CD4-positive, alpha-beta T cell treated with Interleukin-6 for 4 hours (primary cell): ENCODE results near the gene DEFB108B.
"Not testable (repeated sequence)": the region's sequence is repeated elsewhere in the genome, so short reads cannot be mapped to it uniquely, and the experiment has no call there.

Experiments used
- DNase-seq: peaks from one replicate; pipeline ENCODE4 v3.0.0-alpha.2; 2020; ENCODE audit warnings: mixed read lengths

DEFB108B gene

DNA sequence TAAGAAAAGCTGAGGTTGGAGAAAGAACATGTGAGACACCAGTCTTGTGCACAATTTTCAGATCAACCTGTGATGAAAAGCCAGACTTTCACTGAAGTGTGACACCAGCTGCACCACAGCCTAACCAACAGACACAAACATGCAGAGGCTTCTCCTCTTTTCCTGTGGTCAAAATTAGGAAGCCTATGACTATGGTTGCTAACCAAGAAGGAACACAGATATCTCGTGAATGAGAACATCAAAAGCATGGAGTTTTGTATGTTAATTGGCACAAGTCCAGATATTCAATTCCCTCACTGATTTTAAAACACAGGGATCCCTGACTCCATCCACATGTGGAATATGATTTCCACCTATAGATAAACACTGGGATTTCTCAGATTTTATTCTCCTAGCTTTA is 11.5 kb upstream of the DEFB108B start:
- not testable (repeated sequence) for DNase-seq

DNA sequence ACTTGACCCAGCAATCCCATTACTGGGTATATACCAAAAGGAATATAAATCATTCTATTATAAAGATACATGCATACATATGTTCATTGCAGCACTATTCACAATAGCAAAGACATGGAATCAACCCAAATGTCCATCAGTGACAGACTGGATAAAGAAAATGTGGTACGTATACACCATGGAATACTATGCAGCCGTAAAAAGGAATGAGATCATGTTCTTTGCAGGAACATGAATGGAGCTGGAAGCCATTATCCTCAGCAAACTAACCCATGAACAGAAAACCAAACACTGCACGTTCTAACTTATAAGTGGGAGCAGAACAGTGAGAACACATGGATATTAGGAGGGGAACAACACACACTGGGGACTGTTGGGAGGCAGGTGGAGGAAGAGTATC is 3.8 kb upstream of the DEFB108B start:
- not testable (repeated sequence) for DNase-seq

DNA sequence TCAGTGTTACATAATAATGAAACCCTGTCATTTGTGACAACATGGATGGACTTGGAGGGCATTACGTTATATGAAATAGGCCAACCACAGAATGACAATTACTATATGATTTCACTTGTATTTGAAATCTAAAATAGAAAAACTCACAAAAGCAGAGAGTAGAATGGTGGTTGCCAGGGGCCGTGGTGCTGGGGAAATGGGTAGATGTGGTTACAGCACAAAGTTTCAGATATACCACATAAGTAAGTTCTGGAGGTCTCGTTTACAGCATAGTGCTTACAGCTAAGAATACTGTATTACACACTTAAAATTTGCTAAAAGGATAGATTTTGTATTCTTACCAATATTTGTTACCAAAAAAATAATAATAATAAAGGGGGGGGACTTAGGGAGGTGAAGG is 3.3 kb upstream of the DEFB108B start:
- DNase-seq = not testable (repeated sequence)

DNA sequence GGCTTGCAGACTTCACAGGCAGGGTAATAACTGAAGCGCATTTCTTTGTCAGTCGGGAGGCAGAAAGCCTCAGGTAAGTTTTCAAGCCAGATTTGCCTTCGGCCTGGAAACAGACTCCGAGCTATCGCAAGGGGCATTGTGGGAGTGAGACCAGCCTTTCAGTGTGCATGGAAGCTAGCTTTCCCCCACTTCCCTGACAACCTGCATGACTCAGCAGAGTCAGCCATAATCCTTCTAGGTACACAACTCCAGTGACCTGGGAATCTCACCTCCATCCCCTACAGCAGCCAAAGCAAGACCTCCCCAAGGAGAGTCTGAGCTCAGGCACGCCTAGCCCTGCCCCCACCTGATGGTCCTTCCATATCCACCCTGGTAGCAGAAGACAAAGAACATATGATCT is 9.7 kb downstream of the DEFB108B start:
- not testable (repeated sequence) for DNase-seq

DNA sequence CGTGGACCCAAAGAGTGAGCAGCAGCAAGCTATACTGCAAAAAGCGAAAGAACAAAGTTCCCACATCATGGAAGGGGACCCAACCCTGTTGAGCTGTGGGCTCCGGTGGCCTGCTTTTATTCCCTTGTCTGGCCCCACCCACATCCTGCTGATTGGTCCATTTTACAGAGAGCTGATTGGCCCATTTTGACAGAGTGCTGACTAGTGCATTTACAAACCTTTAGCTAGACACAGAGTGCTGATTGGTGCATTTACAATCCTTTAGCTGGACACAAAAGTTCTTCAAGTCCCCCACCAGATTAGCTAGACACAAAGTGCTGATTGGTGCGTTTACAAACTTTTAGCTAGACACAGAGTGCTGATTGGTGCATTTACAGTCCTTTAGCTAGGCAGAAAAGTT is 10.4 kb downstream of the DEFB108B start:
- DNase-seq = not testable (repeated sequence)

DNA sequence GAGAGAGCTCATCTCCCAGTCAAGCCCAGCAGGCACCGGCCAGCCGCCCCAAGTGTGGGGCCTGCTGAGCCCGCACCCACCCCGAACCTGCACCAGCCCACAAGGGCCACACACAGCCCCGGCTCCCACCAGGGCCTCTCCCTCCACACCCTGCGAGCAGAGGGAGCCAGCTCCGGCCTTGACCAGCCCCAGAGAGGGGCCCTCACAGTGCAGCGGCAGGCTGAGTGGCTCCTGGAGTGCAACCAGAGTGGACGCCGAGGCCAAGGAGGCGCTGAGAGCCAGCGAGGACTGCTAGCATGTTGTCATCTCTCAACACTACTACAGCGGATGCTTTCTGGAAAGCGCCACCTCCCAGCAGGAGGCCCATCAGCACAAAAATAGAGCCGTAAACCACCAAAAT is 10.9 kb downstream of the DEFB108B start:
- no peak for DNase-seq

DNA sequence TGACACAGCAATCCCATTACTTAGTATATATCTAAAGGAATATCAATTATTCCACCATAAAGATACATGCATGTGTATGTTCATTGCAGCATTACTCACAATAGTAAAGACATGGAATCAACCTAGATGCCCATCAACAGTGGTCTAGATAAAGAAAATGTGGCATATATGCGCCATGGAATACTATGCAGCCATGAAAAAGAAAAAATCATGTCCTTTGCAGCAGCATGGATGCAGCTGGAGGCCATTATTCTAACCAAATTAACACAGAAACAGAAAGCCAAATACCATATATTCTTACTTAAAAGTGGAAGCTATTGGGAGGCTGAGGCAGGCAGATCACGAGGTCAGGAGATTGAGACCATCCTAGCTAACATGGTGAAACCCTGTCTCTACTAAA is 20.9 kb downstream of the DEFB108B start:
- DNase-seq = not testable (repeated sequence)

- DNase-seq = not testable (repeated sequence)
Observed at GRCh38 chr11:71855880-71856279, 22.9 kb downstream of the DEFB108B start.

- not testable (repeated sequence) for DNase-seq
Observed at GRCh38 chr11:71860835-71861234, 27.8 kb downstream of the DEFB108B start.

DNA sequence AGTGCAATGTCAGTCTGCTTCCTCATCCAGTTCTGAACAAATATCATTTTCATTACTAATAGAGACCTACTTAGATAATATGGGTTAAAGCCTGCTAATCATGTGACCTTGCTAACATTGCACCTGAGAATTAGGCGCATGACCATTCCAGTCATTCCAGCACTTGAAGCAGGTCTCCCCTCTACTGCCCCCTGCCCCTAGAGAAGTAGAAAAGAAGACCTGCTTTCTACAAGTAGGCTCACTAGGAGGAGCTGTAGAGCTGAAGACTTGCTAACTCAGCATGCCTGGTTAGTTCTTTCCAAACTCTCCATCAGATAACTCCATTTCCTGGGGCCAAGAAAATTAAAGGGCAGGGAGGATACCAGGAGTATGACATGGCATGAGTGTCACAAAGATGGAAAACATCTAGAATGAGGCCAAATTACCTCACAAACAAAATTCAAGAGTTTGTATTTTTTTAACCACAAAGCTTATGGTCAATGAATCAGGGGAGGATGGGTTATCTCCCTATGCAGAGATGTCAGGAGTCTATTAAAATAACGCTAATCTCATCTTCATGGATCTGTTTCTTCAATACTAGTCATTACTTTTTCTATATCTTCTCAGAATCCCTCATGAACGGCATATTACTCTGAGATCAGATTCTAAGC is 31.1 kb downstream of the DEFB108B start:
- peak; percentile 14 for DNase-seq

DNA sequence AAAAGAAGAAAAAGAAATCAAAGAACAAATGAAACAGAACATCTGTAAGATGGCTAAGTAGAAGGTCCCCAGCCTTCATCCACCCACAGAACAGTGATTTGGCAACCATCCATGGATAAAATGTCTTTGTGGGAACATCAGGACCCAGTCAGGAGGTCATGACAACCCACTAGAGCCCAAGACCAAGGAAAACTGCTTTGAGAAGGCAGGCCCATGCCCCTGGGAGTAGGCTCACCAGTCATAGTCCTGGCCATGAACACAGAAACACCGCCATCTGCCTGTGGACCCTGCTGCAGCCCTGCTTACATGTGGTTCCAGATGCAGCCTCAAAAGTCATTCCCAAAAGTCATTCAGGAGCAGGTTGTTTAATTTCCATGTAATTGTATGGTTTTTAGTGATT is 34.2 kb downstream of the DEFB108B start:
- DNase-seq = not testable (repeated sequence)

- not testable (repeated sequence) for DNase-seq
Observed at GRCh38 chr11:71869931-71870330, 36.9 kb downstream of the DEFB108B start.

DNA sequence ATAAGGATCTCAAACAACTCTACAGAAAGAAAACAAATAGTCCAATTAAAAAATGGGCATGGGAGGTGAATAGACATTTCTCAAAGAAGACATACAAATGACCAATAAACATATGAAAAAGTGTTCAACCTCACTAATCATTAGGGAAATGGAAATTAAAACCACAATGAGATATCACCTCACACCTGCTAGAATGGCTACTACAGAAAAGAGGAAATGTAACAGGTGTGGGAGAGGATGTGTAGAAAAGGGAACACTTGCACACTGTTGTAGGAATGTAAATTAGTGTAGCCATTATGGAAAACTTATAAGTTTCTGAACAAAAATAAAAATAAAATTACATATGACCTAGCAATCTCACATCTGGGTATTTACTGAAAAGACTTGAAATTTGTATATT is 37.7 kb downstream of the DEFB108B start:
- DNase-seq = not testable (repeated sequence)

GRCh38 chr11:71876262-71876661 is 43.3 kb downstream of the DEFB108B start:
- not testable (repeated sequence) for DNase-seq

DNA sequence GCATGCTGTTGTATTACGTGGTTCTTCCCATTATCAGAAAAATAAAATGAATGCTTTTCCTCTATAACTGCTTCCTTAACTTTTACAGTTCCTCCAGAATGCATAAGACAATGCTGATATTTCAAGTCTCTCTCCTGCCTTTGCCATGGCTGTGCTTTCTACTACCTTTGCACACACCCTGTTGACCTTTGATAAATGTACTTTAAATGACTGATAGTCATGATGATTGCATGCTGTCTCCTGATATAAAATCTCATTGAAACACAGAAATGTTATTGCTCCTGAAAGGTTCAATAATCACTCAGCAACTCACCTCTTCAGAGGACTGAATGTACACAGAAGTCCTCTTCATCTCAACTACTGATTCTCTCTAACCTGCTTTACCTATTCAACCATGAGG is 45.1 kb downstream of the DEFB108B start, which contains the start of gene DEFB131B:
TSS of gene DEFB131B (plus strand) at position 395 of the 400 bp plus-strand sequence. CDS start at position 395, 0 bp downstream.
- not testable (repeated sequence) for DNase-seq

DNA sequence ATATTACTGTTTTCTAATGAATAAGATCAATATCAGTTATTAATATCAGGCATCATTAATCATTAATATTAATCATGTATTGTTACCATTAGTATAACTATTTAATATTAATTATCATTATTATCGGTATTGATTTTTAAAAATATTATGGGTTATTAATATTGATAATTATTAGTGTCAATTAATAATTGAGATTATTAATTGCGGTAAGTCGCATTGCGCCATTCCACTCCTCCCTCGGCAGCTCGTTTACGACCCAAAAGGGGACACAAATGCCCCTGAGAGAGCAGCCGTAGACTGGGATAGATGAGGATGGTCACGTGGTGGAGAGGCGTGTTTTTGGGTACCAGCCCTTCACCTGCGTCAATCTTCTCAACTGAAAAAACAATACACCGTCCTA is 52.8 kb downstream of the DEFB108B start:
- DNase-seq = not testable (repeated sequence)
